ENCODE data around the gene COA8. TPM values are rescaled to one million over a fixed set of nuclear protein-coding genes. Genes with fewer than 3 reads are reported as not detected.

Gene COA8
- total and polyA plus RNA-seq, 2 of the 8 experiments (the other 6 are each of a cell fraction or from before 2014, with no cell fraction given): 7.1 to 35.5 TPM

GRCh38 chr14:103524002-103524935 lies 38.5 kb upstream of the COA8 start (continued):
- TF ChIP-seq CHD7 (IDR thresholded peaks at IDR 0.05; ENCODE audit: insufficient replicate concordance, low read length) (no peak), JUN (IDR thresholded peaks at IDR 0.05; ENCODE audit: low read depth, low read length) (no peak), RBBP5 (IDR thresholded peaks at IDR 0.05; ENCODE audit: borderline replicate concordance, low read depth, low read length) (no peak), E2F6 (IDR thresholded peaks at IDR 0.05) (no peak), KDM1A (IDR thresholded peaks at IDR 0.05; ENCODE audit: borderline replicate concordance, low read length) (peak; percentile 83; the same call in 1 of the 2 replicates), GTF2F1 (IDR thresholded peaks at IDR 0.05; ENCODE audit: borderline replicate concordance, low read depth, low read length) (no peak), YY1 (IDR thresholded peaks at IDR 0.05; ENCODE audit: low read depth, low read length) (no peak), HDAC2 (IDR thresholded peaks at IDR 0.05; ENCODE audit: borderline replicate concordance in 1 of 2, low read depth in 2 of 2, low read length in 2 of 2) (0 out of 4 replicates have a peak, but pooled peaks of 1 of the 2 experiments have one; percentile 41)

Measured in H1 (cell line).